Chondrocyte (in vitro differentiated cells): ENCODE measurements around the gene NTRK2. TPM values are rescaled to one million over a fixed set of nuclear protein-coding genes. Genes with fewer than 3 reads are reported as not detected.

ENCODE experiments used
- DNase-seq: peaks from one replicate; pipeline ENCODE4 v3.0.0; 2021; ENCODE audit warnings: mixed read lengths, low spot score
- H3K27ac Mint-ChIP-seq: one replicate; pipeline ENCODE4 v1.8.0; 2021; ENCODE audit warnings: mild to moderate bottlenecking, moderate library complexity, mixed read lengths; ENCODE audit not compliant: unreplicated experiment
- H3K27me3 Mint-ChIP-seq: 2 replicates; pipeline ENCODE4 v1.8.0; 2021; ENCODE audit warnings: low read depth, mixed read lengths
- H3K36me3 Mint-ChIP-seq: 2 replicates; pipeline ENCODE4 v1.8.0; 2021; ENCODE audit warnings: low read depth, mixed read lengths
- H3K4me1 Mint-ChIP-seq: 2 replicates; pipeline ENCODE4 v1.8.0; 2021; ENCODE audit warnings: low read depth, mild to moderate bottlenecking, mixed read lengths
- H3K4me3 Mint-ChIP-seq: one replicate; pipeline ENCODE4 v1.8.0; 2021; ENCODE audit warnings: mild to moderate bottlenecking, moderate library complexity, mixed read lengths; ENCODE audit not compliant: unreplicated experiment
- H3K9me3 Mint-ChIP-seq: 2 replicates; pipeline ENCODE4 v1.8.0; 2021; ENCODE audit warnings: low read depth, mixed read lengths
- CTCF ChIP-seq: fragments of 200-600 bp; sonication (generic); IDR thresholded peaks from 2 replicates; pipeline ENCODE4 v1.5.0; 2021; ENCODE audit warnings: antibody characterized with exemption, mild to moderate bottlenecking, moderate library complexity
- total RNA-seq: library from RNA; stranded (reverse); gene quantifications from 3 replicates; pipeline ENCODE4 v1.2.1, GENCODE V29; 2021

Gene NTRK2
- total RNA-seq, 1 donor from 2014 or later = 40.0 TPM

- Mint-ChIP-seq H3K27ac (no peak overlapping the region), H3K27me3 (no peaks in the 10 kb centered on the region), H3K36me3 (peaks cover 8% of the 10 kb centered on the region), H3K4me1 (peaks cover 14% of the 10 kb centered on the region), H3K9me3 (no peaks in the 10 kb centered on the region), H3K4me3 (no peak overlapping the region)
- no peak for TF ChIP-seq CTCF
- DNase-seq = no peak
These were observed 141.7 kb downstream of the NTRK2 start for GRCh38 chr9:84811072-84811750.

GRCh38 chr9:84811751-84812074, 142.2 kb downstream of the NTRK2 start:
- Mint-ChIP-seq H3K36me3 (peaks cover 8% of the 10 kb centered on the region), H3K27me3 (no peaks in the 10 kb centered on the region), H3K4me3 (no peak overlapping the region), H3K9me3 (no peaks in the 10 kb centered on the region), H3K27ac (no peak overlapping the region), H3K4me1 (peaks cover 14% of the 10 kb centered on the region)
- TF ChIP-seq CTCF = no peak
- DNase-seq = no peak

GRCh38 chr9:84812355-84812754, 142.8 kb downstream of the NTRK2 start:
- H3K9me3 Mint-ChIP-seq = no peaks in the 10 kb centered on the region
- H3K27me3 Mint-ChIP-seq = no peaks in the 10 kb centered on the region
- peaks cover 14% of the 10 kb centered on the region for H3K4me1 Mint-ChIP-seq
- H3K4me3 Mint-ChIP-seq = no peak overlapping the region
- H3K36me3 Mint-ChIP-seq = peaks cover 8% of the 10 kb centered on the region
- TF ChIP-seq CTCF = no peak
- H3K27ac Mint-ChIP-seq = no peak overlapping the region
- DNase-seq = no peak

- H3K27ac Mint-ChIP-seq = no peak overlapping the region
- peaks cover 14% of the 10 kb centered on the region for H3K4me1 Mint-ChIP-seq
- DNase-seq = no peak
- no peaks in the 10 kb centered on the region for H3K27me3 Mint-ChIP-seq
- no peak for TF ChIP-seq CTCF
- no peak overlapping the region for H3K4me3 Mint-ChIP-seq
- H3K36me3 Mint-ChIP-seq = peaks cover 8% of the 10 kb centered on the region
- no peaks in the 10 kb centered on the region for H3K9me3 Mint-ChIP-seq
These were observed 143.3 kb downstream of the NTRK2 start for GRCh38 chr9:84812847-84813246.

- Mint-ChIP-seq H3K27me3 (no peaks in the 10 kb centered on the region), H3K27ac (peak overlapping the region; percentile 36), H3K4me1 (peaks cover 14% of the 10 kb centered on the region), H3K4me3 (no peak overlapping the region), H3K9me3 (no peaks in the 10 kb centered on the region), H3K36me3 (peaks cover 9% of the 10 kb centered on the region)
- DNase-seq = no peak
- peak; percentile 19 for TF ChIP-seq CTCF
These were observed 146.0 kb downstream of the NTRK2 start for GRCh38 chr9:84815554-84815953.
